ENCODE data around the gene HPCAL1. TPM values are rescaled to one million over a fixed set of nuclear protein-coding genes. Genes with fewer than 3 reads are reported as not detected.

The HPCAL1 gene
- total and polyA plus RNA-seq, 5 experiments from 2014 or later, result 71.5 to 122 (median 86.2) TPM

GRCh38 chr2:10272464-10272863 lies 30.2 kb upstream of the HPCAL1 start:
- H3K4me3 Mint-ChIP-seq, result no peak overlapping the region
- no peak for ATAC-seq
- no peaks in the 10 kb centered on the region for H3K36me3 Mint-ChIP-seq
- POLR2A ChIA-PET, result interaction anchor here (1.0 to 1.1 kb wide), 2 partner anchors 31 to 134 kb away, joined by 3 read pairs; no protein-coding TSS in a partner anchor
- no peaks in the 10 kb centered on the region for H3K9me3 Mint-ChIP-seq
- H3K27me3 Mint-ChIP-seq, result no peaks in the 10 kb centered on the region
- H3K4me1 Mint-ChIP-seq, result peaks cover 2 to 18% (median 12%) of the 10 kb centered on the region in 4 donors
- peak overlapping the region in 2 of 10 donors; percentile 24 to 63 for H3K27ac Mint-ChIP-seq
- DNase-seq, result peak in 1 of 10 donors; percentile 43

GRCh38 chr2:10273215-10274175 lies 29.2 kb upstream of the HPCAL1 start:
- peak overlapping the region in 4 of 10 donors; percentile 9 to 55 (median 23) for H3K27ac Mint-ChIP-seq
- POLR2A ChIA-PET, result interaction anchor here (1.1 kb wide), 1 partner anchor 30 kb away, joined by 3 read pairs; no protein-coding TSS in a partner anchor
- no peak overlapping the region for H3K4me3 Mint-ChIP-seq
- DNase-seq (no peak), ATAC-seq (no peak)
- H3K4me1 Mint-ChIP-seq, result peaks cover 5 to 27% (median 20%) of the 10 kb centered on the region in 4 donors
- no peaks in the 10 kb centered on the region for H3K9me3 Mint-ChIP-seq
- no peaks in the 10 kb centered on the region for H3K36me3 Mint-ChIP-seq
- no peaks in the 10 kb centered on the region for H3K27me3 Mint-ChIP-seq

GRCh38 chr2:10274376-10274775 lies 28.3 kb upstream of the HPCAL1 start:
- H3K9me3 Mint-ChIP-seq, result no peaks in the 10 kb centered on the region
- POLR2A ChIA-PET, result no interaction called here
- H3K27ac Mint-ChIP-seq, result no peak overlapping the region
- DNase-seq (peak in 1 of 10 donors; percentile 35), ATAC-seq (no peak)
- no peaks in the 10 kb centered on the region for H3K27me3 Mint-ChIP-seq
- H3K4me3 Mint-ChIP-seq, result no peak overlapping the region
- no peaks in the 10 kb centered on the region for H3K36me3 Mint-ChIP-seq
- H3K4me1 Mint-ChIP-seq, result peaks cover 8 to 30% (median 25%) of the 10 kb centered on the region in 4 donors

GRCh38 chr2:10274983-10275802 lies 27.5 kb upstream of the HPCAL1 start:
- DNase-seq, result no peak
- Mint-ChIP-seq H3K4me3 (no peak overlapping the region), H3K27ac (no peak overlapping the region), H3K36me3 (no peaks in the 10 kb centered on the region), H3K9me3 (no peaks in the 10 kb centered on the region), H3K4me1 (peaks cover 8 to 29% (median 25%) of the 10 kb centered on the region in 4 donors), H3K27me3 (no peaks in the 10 kb centered on the region)
- no peak for ATAC-seq
- POLR2A ChIA-PET, result interaction anchor here (1.2 kb wide), 1 partner anchor 112 kb away, joined by 3 read pairs; no protein-coding TSS in a partner anchor

- Mint-ChIP-seq H3K36me3 (no peaks in the 10 kb centered on the region), H3K9me3 (no peaks in the 10 kb centered on the region), H3K27me3 (no peaks in the 10 kb centered on the region), H3K27ac (peak overlapping the region in 2 of 10 donors; percentile 55 to 57), H3K4me3 (peak overlapping the region in 1 of 10 donors; percentile 22), H3K4me1 (peaks cover 8 to 20% (median 17%) of the 10 kb centered on the region in 4 donors)
- ATAC-seq (no peak), DNase-seq (peak in 1 of 10 donors; percentile 62)
- POLR2A ChIA-PET, result interaction anchor here (1.2 kb wide), 1 partner anchor 110 kb away, joined by 3 read pairs; no protein-coding TSS in a partner anchor
These were observed 26.0 kb upstream of the HPCAL1 start for GRCh38 chr2:10276481-10277292.

- no peaks in the 10 kb centered on the region for H3K9me3 Mint-ChIP-seq
- H3K27me3 Mint-ChIP-seq, result no peaks in the 10 kb centered on the region
- DNase-seq, result peak in 1 of 10 donors; percentile 50
- no peak for ATAC-seq
- no peaks in the 10 kb centered on the region for H3K36me3 Mint-ChIP-seq
- POLR2A ChIA-PET, result interaction anchor here (0.6 to 2.1 kb wide), 2 partner anchors 24 to 101 kb away, joined by 6 read pairs; no protein-coding TSS in a partner anchor
- H3K27ac Mint-ChIP-seq, result peak overlapping the region in 2 of 10 donors; percentile 46 to 55
- peaks cover 8 to 21% (median 17%) of the 10 kb centered on the region in 4 donors for H3K4me1 Mint-ChIP-seq
- H3K4me3 Mint-ChIP-seq, result peak overlapping the region in 1 of 10 donors; percentile 22
These were observed 25.2 kb upstream of the HPCAL1 start for GRCh38 chr2:10277293-10278028.

- Mint-ChIP-seq H3K4me3 (peak overlapping the region in 1 of 10 donors; percentile 28), H3K27ac (peak overlapping the region in 6 of 10 donors; percentile 26 to 77 (median 50)), H3K27me3 (no peaks in the 10 kb centered on the region), H3K9me3 (no peaks in the 10 kb centered on the region), H3K4me1 (peaks cover 8 to 23% (median 17%) of the 10 kb centered on the region in 4 donors), H3K36me3 (no peaks in the 10 kb centered on the region)
- POLR2A ChIA-PET, result interaction anchor here (2.1 kb wide), 1 partner anchor 24 kb away, joined by 6 read pairs; no protein-coding TSS in a partner anchor
- ATAC-seq (no peak), DNase-seq (peak in 1 of 10 donors; percentile 41)
These were observed 24.5 kb upstream of the HPCAL1 start for GRCh38 chr2:10278029-10278762.

- Mint-ChIP-seq H3K36me3 (no peaks in the 10 kb centered on the region), H3K9me3 (no peaks in the 10 kb centered on the region), H3K27me3 (no peaks in the 10 kb centered on the region), H3K27ac (peak overlapping the region in 4 of 10 donors; percentile 19 to 69 (median 43)), H3K4me1 (peaks cover 8 to 26% (median 17%) of the 10 kb centered on the region in 4 donors), H3K4me3 (no peak overlapping the region)
- POLR2A ChIA-PET, result interaction anchor here (2.1 kb wide), 1 partner anchor 23 kb away, joined by 6 read pairs; no protein-coding TSS in a partner anchor
- DNase-seq, result peak in 1 of 10 donors; percentile 42
- no peak for ATAC-seq
These were observed 23.8 kb upstream of the HPCAL1 start for GRCh38 chr2:10278763-10279471.

- H3K4me1 Mint-ChIP-seq, result peaks cover 8 to 26% (median 17%) of the 10 kb centered on the region in 4 donors
- no peak overlapping the region for H3K4me3 Mint-ChIP-seq
- ATAC-seq (no peak), DNase-seq (peak in 1 of 10 donors; percentile 3)
- H3K36me3 Mint-ChIP-seq, result no peaks in the 10 kb centered on the region
- POLR2A ChIA-PET, result interaction anchor here (2.1 kb wide), 1 partner anchor 22 kb away, joined by 6 read pairs; no protein-coding TSS in a partner anchor
- no peaks in the 10 kb centered on the region for H3K27me3 Mint-ChIP-seq
- no peak overlapping the region for H3K27ac Mint-ChIP-seq
- no peaks in the 10 kb centered on the region for H3K9me3 Mint-ChIP-seq
These were observed 23.2 kb upstream of the HPCAL1 start for GRCh38 chr2:10279472-10279870.

- Mint-ChIP-seq H3K4me3 (no peak overlapping the region), H3K36me3 (no peaks in the 10 kb centered on the region)
These were observed 22.7 kb upstream of the HPCAL1 start for GRCh38 chr2:10279946-10280463.

More at GRCh38 chr2:10279946-10280463, 22.7 kb upstream of the HPCAL1 start:
- DNase-seq (peak in 1 of 10 donors; percentile 40), ATAC-seq (no peak)
- POLR2A ChIA-PET, result interaction anchor here (2.1 kb wide), 1 partner anchor 22 kb away, joined by 6 read pairs; no protein-coding TSS in a partner anchor
- no peaks in the 10 kb centered on the region for H3K27me3 Mint-ChIP-seq
- H3K4me1 Mint-ChIP-seq, result peaks cover 8 to 27% (median 17%) of the 10 kb centered on the region in 4 donors
- H3K27ac Mint-ChIP-seq, result peak overlapping the region in 2 of 10 donors; percentile 15 to 57
- H3K9me3 Mint-ChIP-seq, result no peaks in the 10 kb centered on the region
